Sigmoid colon (tissue), 4 donors: Measurements from ENCODE around the gene MRPS18C.

ENCODE experiments used
- CTCF ChIP-seq, 4 experiments: fragments of 450-650 bp in 3 of 4; fragments of 200-600 bp in 1 of 4; IDR thresholded peaks; one replicate each; pipeline ENCODE4 v1.5.1; 2016 to 2019; ENCODE audit warnings: antibody characterized with exemption in 4 of 4, mild to moderate bottlenecking in 3 of 4, moderate library complexity in 2 of 4
- EP300 ChIP-seq, 4 donors: sonication (generic); formaldehyde crosslinking; IDR thresholded peaks; one replicate each; pipeline ENCODE4 v1.6.1; 2017; ENCODE audit warnings: antibody characterized with exemption in 4 of 4
- POLR2A ChIP-seq, 2 donors: fragments of 450-650 bp; IDR thresholded peaks; one replicate each; pipeline ENCODE4 v1.6.1; 2016; ENCODE audit warnings: antibody characterized with exemption in 2 of 2, mild to moderate bottlenecking in 2 of 2, moderate library complexity in 2 of 2
- POLR2AphosphoS5 ChIP-seq, 4 donors: sonication (generic); formaldehyde crosslinking; IDR thresholded peaks; one replicate each; pipeline ENCODE4 v1.6.1; 2017; ENCODE audit warnings: antibody characterized with exemption in 4 of 4

- TF ChIP-seq CTCF (IDR thresholded peaks at IDR 0.05) (peak in 3 of 4 experiments; percentile 36 to 52 (median 37)), EP300 (IDR thresholded peaks at IDR 0.05) (no peak), POLR2A (IDR thresholded peaks at IDR 0.05) (no peak), POLR2AphosphoS5 (IDR thresholded peaks at IDR 0.05) (no peak)
These were observed 35.1 kb downstream of the MRPS18C start for GRCh38 chr4:83490876-83491450.
